Occipital lobe (tissue), 2 donors: ENCODE data around the gene CERS6. TPM values are rescaled to one million over a fixed set of nuclear protein-coding genes. Genes with fewer than 3 reads are reported as not detected.

Source experiments
- DNase-seq: peaks from one replicate; lab custom pipeline; 2025; lab: John Stamatoyannopoulos, UW
- total RNA-seq: library from RNA; depleted of rRNA; stranded (reverse); fragments of >200 nt; gene quantifications from one replicate; pipeline ENCODE4 v1.2.3, GENCODE V29; 2014

CERS6 gene
- total RNA-seq, 1 donor from 2014 or later, result 146 TPM

DNA sequence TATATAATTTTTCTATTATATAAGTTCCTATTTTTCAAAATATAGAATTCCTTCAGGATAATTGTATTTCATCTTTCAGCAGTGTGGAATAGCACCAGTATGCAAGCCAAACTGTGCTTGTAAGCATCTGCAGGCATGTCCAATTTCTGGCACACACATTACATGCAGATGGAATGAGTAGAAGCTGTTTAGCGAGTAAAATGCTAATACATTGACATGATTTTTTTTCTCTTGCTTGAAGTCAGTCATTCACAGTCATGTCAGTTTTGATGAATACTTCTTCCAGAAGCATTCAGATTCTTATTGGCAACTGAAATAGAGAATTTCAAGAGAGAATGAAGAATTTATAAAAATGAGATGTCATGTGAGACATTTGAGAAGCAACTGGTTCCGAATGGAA lies 109.4 kb downstream of the CERS6 start:
- no peak for DNase-seq

DNA sequence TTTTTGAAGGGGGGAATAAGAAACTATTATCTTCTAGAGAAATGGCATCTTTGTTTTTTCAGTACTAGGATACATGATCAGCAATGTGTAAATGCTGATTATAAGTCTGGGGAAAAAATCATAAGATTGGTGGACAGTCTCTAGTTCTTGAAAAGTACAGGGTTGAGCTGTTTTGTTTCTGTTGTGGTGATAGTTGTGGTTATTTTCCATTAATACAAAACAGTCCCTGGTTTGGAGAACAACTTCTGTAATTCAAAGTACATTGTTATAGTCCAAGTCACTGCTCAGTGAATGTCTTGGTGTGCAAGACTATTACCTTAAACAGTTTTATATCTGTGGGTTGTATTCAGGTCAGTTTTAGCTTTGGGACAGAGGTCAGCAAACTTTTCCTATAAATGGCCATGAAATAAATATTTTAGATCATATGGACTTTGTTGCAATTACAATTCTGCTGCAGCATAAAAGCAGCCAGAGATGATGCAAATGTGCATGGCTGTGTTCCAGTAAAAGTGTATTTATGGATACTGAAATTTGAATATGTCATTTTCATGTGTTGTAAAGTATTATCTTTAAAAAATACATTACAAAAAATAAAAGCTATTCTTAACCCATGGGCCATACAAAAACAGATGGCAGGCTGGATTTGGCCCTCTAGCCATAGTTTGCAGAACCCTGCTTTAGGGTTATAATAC lies 111.0 kb downstream of the CERS6 start:
- no peak for DNase-seq

DNA sequence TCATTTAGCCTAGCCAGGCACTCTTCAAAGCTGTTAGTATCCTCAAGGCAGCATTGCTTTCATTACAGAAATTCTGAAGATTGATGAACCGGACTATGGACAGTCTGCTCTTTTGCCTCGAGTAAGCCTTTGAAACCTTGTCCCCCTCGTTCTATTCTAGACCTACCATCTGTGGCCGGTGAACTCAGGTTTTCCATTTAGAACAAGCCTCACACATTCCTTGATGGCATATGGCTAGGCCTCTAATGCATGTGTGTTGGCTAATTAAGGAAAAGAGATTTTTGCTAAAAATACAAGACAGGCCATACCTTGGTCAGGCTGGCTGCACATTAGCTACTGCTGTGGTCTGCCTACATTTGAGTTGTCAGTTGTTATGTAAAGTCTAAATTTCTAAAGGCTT lies 111.8 kb downstream of the CERS6 start:
- DNase-seq, result no peak

DNA sequence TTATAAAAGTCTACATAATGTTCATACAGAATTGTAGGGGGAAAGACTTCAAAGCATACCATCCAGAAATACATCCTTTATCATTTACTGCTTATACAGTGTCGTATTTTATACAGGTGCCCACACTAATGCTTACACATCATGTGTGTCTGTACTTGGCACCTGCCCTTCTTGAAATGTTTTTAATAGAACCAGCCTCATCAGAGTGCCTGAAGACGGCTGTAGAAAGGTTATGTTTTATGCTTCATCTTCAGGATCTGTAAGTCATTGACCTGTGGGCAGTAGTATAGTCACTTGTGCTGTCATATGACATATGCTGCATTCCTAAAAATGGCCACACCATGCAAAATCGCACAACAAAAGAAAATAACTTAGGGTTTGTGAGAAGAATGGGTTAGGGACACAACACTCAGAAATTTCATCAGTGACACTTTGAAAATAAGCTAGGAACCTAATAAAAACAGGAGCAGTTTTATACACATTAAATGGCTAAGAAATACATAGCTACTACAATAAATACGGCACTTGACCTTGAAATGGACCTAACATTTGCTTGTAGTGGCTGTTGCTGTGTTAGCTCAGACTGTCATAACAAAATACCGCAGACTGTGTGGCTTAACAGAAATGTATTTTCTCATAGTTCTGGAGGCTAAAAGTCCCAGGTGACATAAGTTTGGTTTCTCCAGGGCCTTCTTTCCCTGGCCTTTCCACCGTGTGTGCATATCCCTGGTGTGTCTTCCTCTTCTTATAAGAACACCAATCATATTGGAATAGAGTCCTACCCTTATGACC lies 112.6 kb downstream of the CERS6 start:
- DNase-seq, result no peak

DNA sequence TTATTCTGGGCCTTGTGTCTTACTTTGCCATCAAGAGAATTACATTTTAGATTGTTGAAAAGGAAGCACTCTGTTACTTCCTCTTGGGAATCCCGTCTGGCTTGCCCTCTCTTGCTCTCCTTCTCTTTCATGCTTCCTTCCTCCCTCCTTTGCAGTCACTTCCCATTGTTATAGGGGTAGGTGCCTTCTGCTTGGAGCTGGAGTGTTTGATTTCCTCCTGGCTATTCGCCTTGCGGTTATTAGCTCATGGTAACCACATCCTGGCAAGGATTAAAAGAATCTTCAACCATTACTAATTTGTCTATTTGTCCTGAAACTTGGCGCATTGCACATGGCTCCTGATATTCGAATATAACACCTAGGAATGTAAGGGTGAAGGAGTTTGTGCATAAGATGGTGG lies 115.0 kb downstream of the CERS6 start:
- DNase-seq, result no peak

DNA sequence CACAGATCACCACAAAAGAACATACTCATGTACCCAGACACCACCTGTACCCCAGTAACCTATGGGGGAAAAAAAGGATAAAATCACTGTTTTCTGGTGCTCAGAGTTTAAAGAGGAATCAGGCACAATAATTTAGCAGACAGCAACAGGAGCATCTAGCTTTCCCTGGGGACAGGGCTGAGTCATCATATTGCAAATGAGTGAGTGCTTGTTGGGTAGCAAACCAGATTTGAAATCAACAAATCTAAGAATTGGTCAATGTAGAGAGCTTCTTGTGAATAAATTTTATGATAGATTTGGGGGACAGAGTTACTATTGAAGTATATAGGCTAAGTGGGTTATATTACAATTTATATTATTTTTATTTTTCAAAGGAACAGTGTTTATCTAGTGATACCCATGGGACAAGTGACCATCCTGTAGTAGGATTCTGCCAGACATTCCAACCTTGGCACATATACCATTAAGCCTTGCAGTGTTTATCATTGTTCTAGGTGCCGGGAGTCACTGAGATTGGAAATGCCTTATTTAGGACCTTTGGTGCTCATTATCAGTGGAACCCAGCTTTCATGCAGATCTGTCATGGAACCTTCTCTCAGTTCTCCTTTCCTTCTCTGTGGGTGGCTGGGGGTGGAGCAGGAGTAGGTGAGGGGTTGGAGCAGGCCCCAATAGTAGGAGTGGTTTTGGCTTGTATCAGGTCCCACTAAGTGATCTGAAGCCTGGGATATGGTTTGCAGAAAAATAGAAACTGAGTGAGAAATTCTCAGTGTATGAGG lies 117.2 kb downstream of the CERS6 start:
- no peak for DNase-seq

DNA sequence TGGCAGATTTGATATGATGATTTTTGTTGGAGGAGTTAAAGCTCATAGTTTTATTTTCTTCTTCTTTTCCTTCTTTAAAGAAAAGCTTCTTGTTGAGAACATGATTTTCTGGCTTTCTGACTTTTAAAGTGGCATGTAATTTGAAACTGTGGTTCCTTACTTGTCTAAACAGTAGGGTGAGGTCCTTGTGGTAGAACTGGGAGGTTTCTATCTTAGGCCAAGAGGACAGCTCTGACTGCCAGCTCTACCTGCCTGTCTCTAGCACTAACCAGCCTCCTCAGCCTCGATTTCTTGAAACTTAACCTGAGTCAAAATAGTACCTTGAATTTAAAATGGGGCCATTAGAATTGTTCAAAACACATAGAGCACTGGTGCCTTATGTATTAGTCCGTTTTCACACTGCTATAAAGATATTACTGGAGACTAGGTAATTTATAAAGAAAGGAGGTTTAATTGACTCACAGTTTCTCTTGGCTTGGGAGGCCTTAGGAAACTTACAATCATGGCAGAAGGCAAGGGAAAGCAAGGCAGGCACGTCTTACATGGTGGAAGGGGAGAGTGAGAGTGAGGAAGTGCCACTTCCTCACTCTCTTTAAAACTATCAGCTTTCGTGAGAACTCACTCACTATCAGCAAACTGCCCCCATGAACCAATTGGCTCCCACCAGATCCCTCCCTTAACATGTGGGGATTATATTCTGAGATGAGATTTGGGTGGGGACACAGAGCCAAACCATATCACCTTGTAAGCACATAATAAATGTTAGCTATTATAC lies 119.0 kb downstream of the CERS6 start:
- no peak for DNase-seq

DNA sequence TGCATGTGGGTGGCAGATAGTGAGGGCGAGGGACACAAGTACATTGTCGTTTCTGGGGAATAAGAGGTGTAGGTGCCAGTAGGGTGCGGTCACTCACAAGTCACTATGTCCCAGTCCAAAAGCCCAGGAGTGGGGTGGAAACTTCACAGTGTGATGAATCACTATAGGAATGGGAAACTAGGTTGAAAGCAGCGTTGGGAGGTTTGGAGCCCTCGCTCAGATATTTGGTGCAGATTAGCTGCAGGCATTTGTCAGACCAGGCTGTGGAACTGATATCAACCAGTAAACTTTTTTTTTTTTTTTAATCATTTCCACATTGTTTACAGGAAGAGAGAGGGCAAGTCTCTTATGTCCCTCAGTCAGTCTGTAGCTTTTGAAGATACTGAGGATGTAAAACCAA lies 121.8 kb downstream of the CERS6 start:
- DNase-seq, result no peak

DNA sequence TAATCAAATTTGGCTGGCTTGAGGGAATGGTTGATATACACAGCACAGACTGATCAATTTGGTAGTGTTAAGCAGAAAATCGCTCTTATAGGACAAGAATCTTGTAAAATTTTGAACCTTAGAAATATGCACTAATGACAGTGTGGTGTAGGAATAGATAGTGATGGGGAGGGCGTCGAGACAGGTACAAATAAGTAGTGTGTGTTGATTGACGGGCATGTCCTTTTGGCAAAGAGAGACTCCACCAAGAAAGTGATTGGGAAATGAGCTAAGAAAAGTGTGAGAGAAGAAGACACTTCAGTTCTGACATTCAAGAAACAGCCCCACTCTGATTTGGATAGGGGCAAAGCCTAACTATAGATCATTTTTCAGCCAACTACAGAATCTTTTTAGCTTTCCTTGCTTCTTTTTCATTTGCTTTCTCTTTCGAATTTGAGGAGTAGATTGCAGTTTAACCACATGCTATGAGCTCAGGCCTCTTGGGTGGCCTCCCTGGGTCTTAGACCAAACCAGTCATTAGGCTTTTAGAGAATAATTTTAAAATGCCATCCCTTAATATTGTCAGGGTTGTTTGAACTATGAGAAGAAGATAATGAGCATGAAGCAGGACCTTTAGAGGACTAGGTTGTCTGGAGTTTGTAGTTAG lies 127.1 kb downstream of the CERS6 start:
- no peak for DNase-seq

DNA sequence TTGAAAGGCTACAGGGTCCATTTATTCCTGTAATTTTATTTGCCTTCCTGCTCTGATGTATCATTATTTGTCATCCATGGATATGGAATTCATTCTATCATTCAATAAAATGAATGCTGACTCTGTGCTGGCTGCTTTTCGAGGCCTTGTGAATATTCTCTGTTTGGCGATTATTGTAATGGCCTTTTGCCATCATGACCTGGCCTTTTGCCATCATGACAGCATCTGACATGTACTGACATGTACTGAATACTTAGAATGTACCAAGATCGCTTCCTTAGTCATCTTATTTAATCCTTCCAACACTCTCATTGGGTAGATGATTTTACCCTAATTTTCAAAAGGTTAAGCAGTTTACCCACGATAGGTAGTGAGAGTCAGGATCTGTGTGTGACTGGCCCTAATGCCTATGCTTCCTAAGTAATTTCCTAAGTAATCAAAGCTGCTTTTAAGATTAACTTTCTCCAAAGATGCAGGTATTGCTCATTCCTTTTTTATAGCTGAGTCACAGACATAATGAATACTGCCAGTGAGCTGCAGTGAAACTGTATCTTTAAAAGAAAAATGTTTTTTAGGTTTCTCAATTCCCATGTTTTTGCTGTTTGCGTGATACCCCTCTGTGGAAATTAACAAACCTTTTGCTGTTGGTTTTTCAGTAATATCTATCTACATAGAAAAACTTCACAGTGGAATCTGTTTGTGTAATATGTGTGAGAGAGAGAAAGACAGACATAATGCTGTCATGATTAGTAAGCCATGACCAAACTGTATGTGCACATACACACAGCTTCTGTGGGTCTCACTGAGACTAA lies 127.8 kb downstream of the CERS6 start:
- no peak for DNase-seq

DNA sequence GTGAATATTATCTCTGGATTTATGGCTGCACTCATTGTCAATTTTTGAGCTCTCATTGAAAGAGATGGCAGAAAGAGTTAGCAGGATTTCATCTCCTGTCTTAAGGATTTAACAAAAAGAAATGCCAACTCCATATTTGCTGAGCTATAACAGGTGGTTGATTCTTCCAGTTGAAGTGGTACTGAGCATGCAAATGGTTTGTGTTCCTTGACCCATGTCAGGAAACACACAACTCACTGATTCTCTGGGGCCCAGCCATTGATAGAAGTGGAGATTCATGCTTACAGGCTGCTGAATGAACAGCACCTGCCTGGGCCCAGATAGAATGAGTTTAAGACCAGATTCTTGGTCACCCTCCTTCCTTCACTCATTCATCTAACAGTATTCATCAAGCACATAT lies 128.8 kb downstream of the CERS6 start:
- DNase-seq, result no peak

DNA sequence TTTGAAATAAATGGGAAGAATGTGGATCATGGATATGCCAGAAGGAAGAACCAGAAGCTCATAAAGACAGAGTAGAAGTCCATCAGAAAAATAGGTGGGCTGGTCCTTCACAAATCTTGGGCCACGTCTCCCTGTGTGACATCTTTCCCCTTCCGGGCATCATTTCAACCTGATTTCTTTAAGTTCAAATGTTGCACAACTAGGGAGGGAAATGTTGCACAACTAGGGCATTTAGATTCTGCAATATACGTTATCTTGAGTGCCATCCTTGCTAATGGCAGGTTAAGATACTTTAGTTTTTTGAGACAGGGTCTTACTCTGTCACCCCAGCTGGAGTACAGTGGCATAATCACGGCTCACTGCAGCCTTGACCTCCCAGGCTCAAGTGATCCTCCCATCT lies 129.6 kb downstream of the CERS6 start:
- no peak for DNase-seq

DNA sequence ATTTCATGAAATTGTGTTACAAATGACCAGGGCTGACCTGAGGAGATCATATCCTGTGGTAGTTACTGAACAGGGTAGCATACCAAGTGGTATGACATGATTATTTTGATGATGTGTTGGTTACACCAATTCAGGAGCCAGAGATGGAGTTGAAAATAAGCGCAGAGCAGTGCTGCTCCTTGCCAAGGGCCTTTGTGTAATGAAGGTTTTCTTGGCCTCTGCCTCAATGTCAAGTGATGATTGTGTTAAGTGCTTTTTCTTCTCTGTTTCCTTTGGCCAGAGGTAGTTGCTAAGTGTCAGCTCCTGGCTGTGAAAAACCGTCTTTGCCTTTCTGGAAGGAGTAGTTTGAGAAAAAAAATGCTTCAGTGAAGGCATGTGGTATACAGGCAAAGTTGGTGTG lies 131.2 kb downstream of the CERS6 start:
- no peak for DNase-seq

DNA sequence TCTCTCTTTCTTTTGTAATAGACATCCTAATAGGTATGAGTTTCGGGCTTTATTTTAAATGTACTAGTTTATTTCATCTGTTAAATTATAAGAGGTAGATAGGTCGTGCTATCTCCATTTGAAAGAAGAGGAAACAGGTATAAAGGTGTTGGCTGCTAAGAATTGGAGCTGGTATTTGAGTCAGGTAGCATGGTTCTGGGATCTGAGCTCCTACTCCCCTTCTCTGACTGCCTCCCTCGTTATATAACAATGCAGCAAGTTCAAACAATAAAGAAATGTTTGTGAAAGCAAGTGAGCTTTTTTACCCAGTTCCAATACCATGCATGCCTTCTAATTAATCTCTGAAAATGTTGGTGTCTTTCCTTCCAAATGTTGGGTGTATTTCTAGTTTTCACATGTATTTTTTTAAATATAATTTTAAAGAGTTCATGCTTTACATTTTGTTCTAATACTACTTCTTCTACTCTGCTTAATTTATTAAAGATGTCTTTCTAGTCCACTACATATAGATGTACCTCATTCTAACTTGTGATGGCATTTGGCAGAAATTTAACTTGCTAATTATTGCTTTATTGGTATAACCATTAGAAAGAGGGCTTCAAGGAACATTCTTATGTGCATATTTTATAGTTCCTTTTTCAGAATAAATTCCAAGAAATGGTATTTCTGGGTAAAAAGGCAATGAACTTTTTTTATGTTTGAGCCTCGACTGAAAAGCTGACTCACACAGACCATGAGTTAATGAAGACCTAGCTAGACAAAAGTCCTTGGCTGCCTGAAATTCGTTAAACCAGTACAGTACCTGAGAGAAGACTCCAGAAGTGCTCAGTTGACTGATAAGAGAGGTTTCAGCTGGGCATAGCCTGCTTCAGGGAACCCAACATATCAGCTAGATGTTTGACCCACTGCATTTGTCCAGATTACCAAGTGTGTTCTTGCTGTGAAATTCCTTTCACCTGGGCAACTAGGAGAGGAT lies 133.5 kb downstream of the CERS6 start:
- no peak for DNase-seq

DNA sequence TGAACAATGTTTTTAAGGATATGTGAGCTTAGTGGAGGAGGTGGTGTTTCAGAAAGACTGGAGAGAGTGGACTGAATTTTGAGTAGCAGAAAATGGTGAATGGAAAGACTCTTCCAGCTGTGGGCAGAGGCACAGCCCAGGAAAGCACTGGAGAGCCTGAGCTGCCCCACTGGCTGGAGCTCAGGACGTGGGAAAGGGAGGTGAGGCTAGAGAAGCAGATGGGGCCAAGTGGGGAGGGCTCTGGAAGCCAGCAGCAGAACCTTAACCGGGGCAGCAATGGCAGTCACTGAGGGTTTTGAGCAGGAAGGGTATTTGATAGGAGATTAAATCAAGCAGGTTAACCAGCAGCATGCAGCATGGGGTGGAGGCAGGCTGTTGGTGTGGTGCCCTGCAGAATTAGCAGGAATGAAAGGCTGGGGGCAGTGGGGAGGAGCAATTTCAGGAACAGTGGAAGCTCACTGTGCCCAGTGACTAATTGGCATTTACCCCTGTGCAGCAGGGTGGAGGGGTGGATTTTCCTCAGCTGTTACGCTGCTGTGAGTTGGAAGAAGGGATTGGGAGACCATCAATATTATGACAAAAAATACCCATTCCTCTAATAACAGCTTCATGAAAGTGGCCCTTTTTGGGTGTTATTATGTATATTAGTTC lies 136.2 kb downstream of the CERS6 start:
- DNase-seq, result no peak

DNA sequence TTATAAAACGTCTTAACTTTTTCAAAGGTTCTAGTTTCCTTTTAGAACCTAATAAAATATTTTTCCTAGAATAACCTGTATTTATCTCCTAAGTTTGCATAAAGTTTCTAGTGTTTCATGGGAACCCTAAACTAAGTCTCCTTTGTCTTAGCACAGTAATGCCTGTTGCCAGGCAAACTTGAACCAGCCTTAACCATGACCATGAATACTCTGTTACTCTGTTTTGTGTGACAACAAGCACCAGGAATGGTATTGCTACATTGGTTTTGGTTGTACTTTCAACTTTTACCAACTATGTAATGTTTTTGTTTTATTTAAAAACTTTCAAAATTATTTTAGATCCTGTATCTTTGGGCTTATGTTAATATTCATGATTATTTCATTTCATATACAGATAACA lies 137.6 kb downstream of the CERS6 start:
- no peak for DNase-seq

DNA sequence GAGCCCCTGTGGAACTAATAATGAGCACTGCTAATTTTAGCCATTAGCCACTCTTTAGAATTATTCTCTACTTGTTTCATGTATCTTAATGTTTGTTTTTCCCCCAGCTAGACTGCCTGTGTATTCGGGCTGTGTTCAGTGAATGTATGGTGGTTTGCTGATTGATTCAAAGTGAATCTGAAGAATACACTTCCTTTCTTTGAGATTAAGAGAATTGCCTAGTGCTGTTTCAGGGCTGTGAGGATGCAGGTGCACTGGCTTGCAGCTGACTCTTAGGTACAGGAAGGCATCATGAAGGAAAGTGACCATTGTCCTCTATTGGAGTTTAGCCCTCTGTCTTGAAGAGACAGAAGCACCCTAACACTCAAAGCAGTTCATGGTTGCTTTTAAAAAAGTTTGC lies 138.7 kb downstream of the CERS6 start:
- no peak for DNase-seq

DNA sequence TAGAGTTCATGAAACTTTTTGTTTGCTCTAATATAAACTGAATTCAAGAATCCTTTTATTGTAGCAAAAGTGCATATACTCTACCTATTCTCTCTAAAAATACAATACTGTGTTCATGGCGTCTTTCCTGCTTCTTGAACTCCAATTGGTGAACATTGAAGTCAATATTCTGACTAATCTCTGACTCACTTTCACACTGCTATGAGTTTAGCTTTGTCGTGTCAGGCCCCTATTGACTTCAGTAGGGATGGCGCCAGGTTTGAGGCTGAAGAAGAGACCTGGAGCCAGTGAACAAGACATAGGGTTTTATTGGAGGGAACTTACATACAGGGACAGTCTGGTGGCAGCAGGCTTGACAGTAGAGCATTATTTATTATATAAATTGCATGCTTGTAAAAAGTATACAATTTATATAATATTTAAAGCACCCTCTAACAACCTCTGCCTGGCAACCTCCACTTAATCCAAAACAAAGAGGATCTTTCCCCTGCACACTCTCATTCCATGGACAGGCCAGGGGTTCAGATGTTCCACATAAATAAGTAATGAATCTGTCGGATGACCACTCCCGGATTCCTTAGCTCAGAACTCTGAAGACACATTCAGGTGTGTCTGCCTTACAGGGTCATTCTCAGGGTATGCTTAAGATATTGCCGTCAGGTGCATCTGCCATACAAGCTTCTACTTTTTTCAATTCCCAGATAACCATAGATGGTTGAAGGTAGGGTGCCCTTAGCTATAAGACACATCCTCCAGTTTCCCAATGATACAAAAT lies 141.0 kb downstream of the CERS6 start:
- no peak for DNase-seq
